LHCN-M2 (cell line): ENCODE results near the gene RAB37. TPM values are rescaled to one million over a fixed set of nuclear protein-coding genes. Genes with fewer than 3 reads are reported as not detected.

Source experiments
- total RNA-seq: library from RNA; depleted of rRNA; stranded (reverse); fragments of >200 nt; gene quantifications from 2 replicates; pipeline ENCODE4 v1.2.3, GENCODE V29; 2014; rRNA removed

RAB37 gene
- total RNA-seq, 1 experiment from 2014 or later: 0.34 TPM

Other genes starting within 250 kb of the RAB37 start
- not detected in 2 replicates for gene CD300LB, start 205.8 kb upstream of the RAB37 start, total RNA-seq
- not detected in 2 replicates for gene CD300C, start 191.1 kb upstream of the RAB37 start, total RNA-seq
- gene CD300H, start 169.7 kb upstream of the RAB37 start, total RNA-seq: not detected in 2 replicates
- gene CD300LD, start 145.0 kb upstream of the RAB37 start, total RNA-seq: not detected in 2 replicates
- not detected in 2 replicates for gene CD300E, start 113.5 kb upstream of the RAB37 start, total RNA-seq
- not detected in 2 replicates for gene CD300LF, start 24.3 kb upstream of the RAB37 start, total RNA-seq
- 97.6 and 119 TPM in 2 replicates for gene NHERF1, start 11.4 kb downstream of the RAB37 start, total RNA-seq
- 35.5 and 39.1 TPM in 2 replicates for gene NAT9, start 39.1 kb downstream of the RAB37 start, total RNA-seq
- gene GRIN2C, start 122.6 kb downstream of the RAB37 start, total RNA-seq: 0.06 TPM in 1 of 2 replicates, not detected in the other
- 39.4 and 48.5 TPM in 2 replicates for gene FDXR, start 135.7 kb downstream of the RAB37 start, total RNA-seq
- not detected in 2 replicates for gene FADS6, start 156.4 kb downstream of the RAB37 start, total RNA-seq
- not detected in 2 replicates for gene USH1G, start 186.0 kb downstream of the RAB37 start, total RNA-seq
- gene OTOP2, start 187.0 kb downstream of the RAB37 start, total RNA-seq: not detected in 2 replicates
- not detected in 2 replicates for gene OTOP3, start 198.6 kb downstream of the RAB37 start, total RNA-seq
- gene HID1, start 235.5 kb downstream of the RAB37 start, total RNA-seq: not detected in 2 replicates